GM12892 (cell line): ENCODE measurements around the gene TMPRSS12.

ENCODE experiments used
- POLR2A ChIP-seq: IDR thresholded peaks from 2 replicates; pipeline ENCODE4 v1.6.1; 2011; ENCODE audit warnings: low read depth, low read length, control low read depth
- POLR2AphosphoS5 ChIP-seq: IDR thresholded peaks from 2 replicates; pipeline ENCODE4 v1.6.1; 2011; ENCODE audit warnings: low read depth, low read length, control low read depth

GRCh38 chr12:50933459-50934124 is 90.9 kb downstream of the TMPRSS12 start:
- TF ChIP-seq POLR2AphosphoS5 (no peak), POLR2A (no peak)
